Measurements from ENCODE around the gene DHX9. TPM values are rescaled to one million over a fixed set of nuclear protein-coding genes. Genes with fewer than 3 reads are reported as not detected.

Gene DHX9
- 75.7 and 78.8 TPM in 2 replicates for polyA plus RNA-seq (2013)

- Histone ChIP-seq H2BK5ac (ENCODE audit: low read depth, low read length, poor library complexity) (peak within 1 kb of the TSS; percentile 96), H3K9ac (ENCODE audit: low read length) (peak within 1 kb of the TSS; percentile 86), H3K79me2 (ENCODE audit: control insufficient read depth, insufficient read depth, low read length, poor library complexity) (peaks cover 22% of the 10 kb centered on the region), H4K8ac (ENCODE audit: low read depth, low read length) (peak within 1 kb of the TSS; percentile 96), H3K14ac (ENCODE audit: low read length) (peak within 1 kb of the TSS; percentile 99), H4K12ac (ENCODE audit: low read depth, low read length) (peak within 1 kb of the TSS; percentile 99), H2AK5ac (ENCODE audit: low read length) (peak within 1 kb of the TSS; percentile 88), H3K4me2 (ENCODE audit: low read length) (peak within 1 kb of the TSS; percentile 85), H3K4ac (ENCODE audit: low read depth, low read length) (peak within 1 kb of the TSS; percentile 94), H3K36me3 (ENCODE audit: control insufficient read depth in 1 of 2, insufficient read depth in 2 of 2, low read length in 2 of 2) (peaks cover 8 to 9% of the 10 kb centered on the region in 2 experiments), H2BK120ac (ENCODE audit: insufficient read depth, low read length, poor library complexity) (peak within 1 kb of the TSS; percentile 81), H3K4me1 (ENCODE audit: control insufficient read depth in 1 of 2, insufficient read depth in 2 of 2, low read length in 2 of 2) (peaks cover 3 to 4% of the 10 kb centered on the region in 2 experiments), H2AFZ (ENCODE audit: insufficient read depth, low read length, poor library complexity) (peak within 1 kb of the TSS; percentile 90), H3K23ac (ENCODE audit: low read length) (no peak within 1 kb of the TSS), H3K27ac (ENCODE audit: low read depth, low read length) (peak within 1 kb of the TSS; percentile 95), H4K91ac (ENCODE audit: low read depth, low read length) (peak within 1 kb of the TSS; percentile 95), H3K9me3 (ENCODE audit: insufficient read depth, low read depth, low read length) (no peaks in the 10 kb centered on the region), H3K79me1 (ENCODE audit: low read length) (peaks cover 7% of the 10 kb centered on the region), H3K18ac (ENCODE audit: low read length) (peak within 1 kb of the TSS; percentile 97), H3K27me3 (ENCODE audit: insufficient read depth, low read length) (no peaks in the 10 kb centered on the region), H2BK12ac (ENCODE audit: low read length) (no peak within 1 kb of the TSS), H3K4me3 (ENCODE audit: low read depth, low read length) (peak within 1 kb of the TSS; percentile 90)
- DNase-seq = peak; percentile 70 to 98
- WGBS (ENCODE audit: extremely low coverage, insufficient coverage, insufficient read length) = no CpG with 5 or more reads among the region's 92 CpGs
These were observed at the start of gene DHX9 for GRCh38 chr1:182839209-182840066. Gene DHX9 (plus strand): TSS chr1:182839347. CDS start chr1:182842567, 3,220 bp downstream.

GRCh38 chr1:182791281-182792179 lies 47.6 kb upstream of the DHX9 start:
- Histone ChIP-seq H2BK5ac (ENCODE audit: low read depth, low read length, poor library complexity) (no peak overlapping the region), H3K9ac (ENCODE audit: low read length) (no peak overlapping the region), H3K4me1 (ENCODE audit: control insufficient read depth in 1 of 2, insufficient read depth in 2 of 2, low read length in 2 of 2) (peaks cover 0 to 6% of the 10 kb centered on the region in 2 experiments), H3K4ac (ENCODE audit: low read depth, low read length) (no peak overlapping the region), H3K36me3 (ENCODE audit: control insufficient read depth in 1 of 2, insufficient read depth in 2 of 2, low read length in 2 of 2) (no peaks in the 10 kb centered on the region), H3K18ac (ENCODE audit: low read length) (no peak overlapping the region), H3K23ac (ENCODE audit: low read length) (no peak overlapping the region), H4K8ac (ENCODE audit: low read depth, low read length) (no peak overlapping the region), H3K79me1 (ENCODE audit: low read length) (peaks cover 3% of the 10 kb centered on the region), H3K4me2 (ENCODE audit: low read length) (no peak overlapping the region), H2AK5ac (ENCODE audit: low read length) (no peak overlapping the region), H3K27ac (ENCODE audit: low read depth, low read length) (no peak overlapping the region), H4K12ac (ENCODE audit: low read depth, low read length) (no peak overlapping the region), H3K27me3 (ENCODE audit: insufficient read depth, low read length) (peaks cover 4% of the 10 kb centered on the region), H2BK12ac (ENCODE audit: low read length) (no peak overlapping the region), H2AFZ (ENCODE audit: insufficient read depth, low read length, poor library complexity) (no peak overlapping the region), H3K79me2 (ENCODE audit: control insufficient read depth, insufficient read depth, low read length, poor library complexity) (no peaks in the 10 kb centered on the region), H3K4me3 (ENCODE audit: low read depth, low read length) (no peak overlapping the region), H3K9me3 (ENCODE audit: insufficient read depth, low read depth, low read length) (no peaks in the 10 kb centered on the region), H3K14ac (ENCODE audit: low read length) (no peak overlapping the region), H2BK120ac (ENCODE audit: insufficient read depth, low read length, poor library complexity) (no peak overlapping the region), H4K91ac (ENCODE audit: low read depth, low read length) (no peak overlapping the region)
- no CpG with 5 or more reads among the region's 8 CpGs for WGBS (ENCODE audit: extremely low coverage, insufficient coverage, insufficient read length)
- no peak for DNase-seq

GRCh38 chr1:182794091-182794490 lies 45.1 kb upstream of the DHX9 start:
- no peaks in the 10 kb centered on the region for H3K36me3 ChIP-seq (ENCODE audit: control insufficient read depth in 1 of 2, insufficient read depth in 2 of 2, low read length in 2 of 2)
- peaks cover 3% of the 10 kb centered on the region for H3K79me1 ChIP-seq (ENCODE audit: low read length)
- H3K79me2 ChIP-seq (ENCODE audit: control insufficient read depth, insufficient read depth, low read length, poor library complexity) = no peaks in the 10 kb centered on the region
- no peak overlapping the region for H2BK5ac ChIP-seq (ENCODE audit: low read depth, low read length, poor library complexity)
- no peak overlapping the region for H4K12ac ChIP-seq (ENCODE audit: low read depth, low read length)
- no peak overlapping the region for H3K9ac ChIP-seq (ENCODE audit: low read length)
- no peak overlapping the region for H3K23ac ChIP-seq (ENCODE audit: low read length)
- H3K4me3 ChIP-seq (ENCODE audit: low read depth, low read length) = no peak overlapping the region
- H4K91ac ChIP-seq (ENCODE audit: low read depth, low read length) = no peak overlapping the region
- H3K27ac ChIP-seq (ENCODE audit: low read depth, low read length) = no peak overlapping the region
- H3K4ac ChIP-seq (ENCODE audit: low read depth, low read length) = no peak overlapping the region
- peaks cover 0 to 5% of the 10 kb centered on the region in 2 experiments for H3K4me1 ChIP-seq (ENCODE audit: control insufficient read depth in 1 of 2, insufficient read depth in 2 of 2, low read length in 2 of 2)
- H2AFZ ChIP-seq (ENCODE audit: insufficient read depth, low read length, poor library complexity) = no peak overlapping the region
- H2BK12ac ChIP-seq (ENCODE audit: low read length) = no peak overlapping the region
- H3K14ac ChIP-seq (ENCODE audit: low read length) = no peak overlapping the region
- no peak overlapping the region for H2BK120ac ChIP-seq (ENCODE audit: insufficient read depth, low read length, poor library complexity)
- H3K27me3 ChIP-seq (ENCODE audit: insufficient read depth, low read length) = peaks cover 3% of the 10 kb centered on the region
- no peak overlapping the region for H2AK5ac ChIP-seq (ENCODE audit: low read length)
- no CpG with 5 or more reads among the region's 2 CpGs for WGBS (ENCODE audit: extremely low coverage, insufficient coverage, insufficient read length)
- H3K9me3 ChIP-seq (ENCODE audit: insufficient read depth, low read depth, low read length) = no peaks in the 10 kb centered on the region
- no peak for DNase-seq
- H3K4me2 ChIP-seq (ENCODE audit: low read length) = no peak overlapping the region
- no peak overlapping the region for H3K18ac ChIP-seq (ENCODE audit: low read length)
- H4K8ac ChIP-seq (ENCODE audit: low read depth, low read length) = no peak overlapping the region

GRCh38 chr1:182794676-182795201 lies 44.4 kb upstream of the DHX9 start:
- H2AFZ ChIP-seq (ENCODE audit: insufficient read depth, low read length, poor library complexity) = no peak overlapping the region
- no peak overlapping the region for H2BK12ac ChIP-seq (ENCODE audit: low read length)
- no peaks in the 10 kb centered on the region for H3K79me2 ChIP-seq (ENCODE audit: control insufficient read depth, insufficient read depth, low read length, poor library complexity)
- no peak overlapping the region for H2BK120ac ChIP-seq (ENCODE audit: insufficient read depth, low read length, poor library complexity)
- no peak overlapping the region for H3K4ac ChIP-seq (ENCODE audit: low read depth, low read length)
- no peaks in the 10 kb centered on the region for H3K9me3 ChIP-seq (ENCODE audit: insufficient read depth, low read depth, low read length)
- no peak for DNase-seq
- H3K36me3 ChIP-seq (ENCODE audit: control insufficient read depth in 1 of 2, insufficient read depth in 2 of 2, low read length in 2 of 2) = no peaks in the 10 kb centered on the region
- no peak overlapping the region for H2BK5ac ChIP-seq (ENCODE audit: low read depth, low read length, poor library complexity)
- H3K27me3 ChIP-seq (ENCODE audit: insufficient read depth, low read length) = no peaks in the 10 kb centered on the region
- peaks cover 0 to 2% of the 10 kb centered on the region in 2 experiments for H3K4me1 ChIP-seq (ENCODE audit: control insufficient read depth in 1 of 2, insufficient read depth in 2 of 2, low read length in 2 of 2)
- no peak overlapping the region for H3K18ac ChIP-seq (ENCODE audit: low read length)
- H3K27ac ChIP-seq (ENCODE audit: low read depth, low read length) = no peak overlapping the region
- H4K8ac ChIP-seq (ENCODE audit: low read depth, low read length) = no peak overlapping the region
- WGBS (ENCODE audit: extremely low coverage, insufficient coverage, insufficient read length) = no CpG with 5 or more reads among the region's 3 CpGs
- no peak overlapping the region for H4K91ac ChIP-seq (ENCODE audit: low read depth, low read length)
- no peak overlapping the region for H3K4me2 ChIP-seq (ENCODE audit: low read length)
- peaks cover 1% of the 10 kb centered on the region for H3K79me1 ChIP-seq (ENCODE audit: low read length)
- no peak overlapping the region for H2AK5ac ChIP-seq (ENCODE audit: low read length)
- H3K23ac ChIP-seq (ENCODE audit: low read length) = no peak overlapping the region
- no peak overlapping the region for H3K14ac ChIP-seq (ENCODE audit: low read length)
- no peak overlapping the region for H4K12ac ChIP-seq (ENCODE audit: low read depth, low read length)
- H3K9ac ChIP-seq (ENCODE audit: low read length) = no peak overlapping the region
- no peak overlapping the region for H3K4me3 ChIP-seq (ENCODE audit: low read depth, low read length)
